AG09309 (cell line): ENCODE measurements around the gene ERAL1.
"Not testable (repeated sequence)": the region's sequence is repeated elsewhere in the genome, so short reads cannot be mapped to it uniquely, and the experiment has no call there.

Experiments used
- DNase-seq: peaks from one replicate; pipeline ENCODE4 v3.0.0-alpha.2; 2010; ENCODE audit warnings: low read depth
- H3K4me3 ChIP-seq: 2 replicates; pipeline ENCODE4 v1.5.1; 2011; ENCODE audit warnings: mild to moderate bottlenecking, low read depth, low read length, moderate library complexity; ENCODE audit not compliant: control insufficient read depth
- CTCF ChIP-seq: IDR thresholded peaks from 2 replicates; pipeline ENCODE4 v1.5.1; 2011; ENCODE audit warnings: mild to moderate bottlenecking, low read depth, low read length, inconsistent platforms; ENCODE audit not compliant: insufficient read depth, control insufficient read depth; ENCODE audit errors: missing control alignments

The ERAL1 gene

DNA sequence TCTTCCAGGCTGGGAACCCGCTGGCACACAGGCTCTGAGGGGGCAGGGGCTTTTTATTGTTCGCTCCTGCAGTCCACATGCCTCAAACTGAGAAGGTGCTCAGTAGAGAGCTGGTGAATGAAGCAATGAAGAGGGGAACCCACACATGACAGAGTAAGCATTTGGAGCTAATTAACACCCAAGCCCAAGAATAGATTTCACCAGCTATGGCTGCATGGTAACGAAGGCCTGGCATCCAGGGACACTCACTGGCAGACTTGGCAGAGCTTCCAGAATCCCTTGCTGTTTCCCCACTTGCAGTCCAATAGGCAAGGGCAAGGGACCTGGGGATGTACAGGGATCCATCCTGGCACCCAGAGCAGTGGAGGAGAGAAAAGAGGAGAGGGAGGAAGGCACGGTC, 30.5 kb downstream of the ERAL1 start:
- H3K4me3 ChIP-seq = no peak overlapping the region
- TF ChIP-seq CTCF = no peak
- no peak for DNase-seq

DNA sequence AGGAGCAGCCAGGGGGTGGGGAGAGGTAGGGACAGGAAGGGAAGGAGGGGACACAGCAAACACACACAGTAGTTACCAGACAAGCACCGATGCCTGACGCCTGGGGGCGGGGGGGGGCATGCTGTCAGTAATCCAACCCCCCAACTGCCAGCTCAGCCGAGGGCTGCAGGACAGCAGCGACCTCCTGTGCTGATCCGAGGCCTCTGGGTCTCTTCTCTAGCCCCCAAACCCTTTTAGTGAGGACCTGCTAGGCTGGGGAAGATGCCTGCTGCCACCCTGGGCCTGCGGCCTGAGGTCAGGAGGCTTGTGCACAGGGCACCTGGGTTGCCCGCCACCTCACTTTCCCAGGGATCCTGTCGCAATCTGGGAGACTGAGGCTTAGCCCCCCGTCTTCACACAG, 31.1 kb downstream of the ERAL1 start:
- H3K4me3 ChIP-seq = no peak overlapping the region
- no peak for TF ChIP-seq CTCF
- DNase-seq = no peak

- TF ChIP-seq CTCF = no peak
- no peak for DNase-seq
- no peak overlapping the region for H3K4me3 ChIP-seq
Measured at GRCh38 chr17:28887871-28888471, 33.2 kb downstream of the ERAL1 start.

DNA sequence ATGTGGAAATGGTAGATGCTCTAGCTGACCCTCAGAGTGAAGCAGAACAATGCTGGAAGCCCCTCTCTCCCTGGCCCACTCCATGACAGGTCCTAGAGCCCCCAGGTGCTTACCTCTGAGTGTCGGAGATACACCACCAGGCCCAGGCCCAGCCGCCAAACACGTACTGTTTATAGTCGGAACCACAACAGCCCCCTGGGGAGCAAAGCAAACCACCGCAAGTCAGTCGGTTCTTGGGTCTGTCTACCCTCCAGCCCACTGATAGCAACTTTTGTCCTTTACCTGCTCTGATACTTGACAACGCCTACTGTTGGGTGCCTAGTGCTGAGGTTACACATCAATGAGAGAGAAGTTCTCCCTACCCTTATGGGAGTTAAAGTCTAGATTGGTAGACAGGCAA, 34.0 kb downstream of the ERAL1 start:
- H3K4me3 ChIP-seq = no peak overlapping the region
- DNase-seq = no peak
- no peak for TF ChIP-seq CTCF

GRCh38 chr17:28889996-28890395, 35.2 kb downstream of the ERAL1 start:
- no peak overlapping the region for H3K4me3 ChIP-seq
- no peak for TF ChIP-seq CTCF
- DNase-seq = no peak

DNA sequence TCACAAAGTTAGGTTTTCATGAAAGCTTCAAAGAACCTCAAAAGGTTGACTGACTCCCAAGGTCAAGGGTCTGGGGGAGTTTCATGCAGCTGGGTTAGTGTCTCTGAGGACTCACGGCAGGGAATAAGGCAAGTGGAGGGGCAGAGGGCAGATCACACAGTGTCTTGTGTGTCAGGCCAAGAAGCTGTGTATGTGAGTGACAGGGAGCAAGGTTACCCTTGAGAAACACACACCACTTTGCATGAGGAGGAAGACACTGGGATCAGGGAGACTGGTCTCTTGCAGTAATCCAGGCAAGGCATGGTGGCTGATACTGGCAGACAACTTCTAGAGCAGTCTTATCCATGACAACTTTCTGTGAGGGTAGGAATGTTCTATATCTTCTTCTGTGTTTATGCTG, 36.4 kb downstream of the ERAL1 start:
- no peak for TF ChIP-seq CTCF
- H3K4me3 ChIP-seq = no peak overlapping the region
- DNase-seq = no peak

- H3K4me3 ChIP-seq = no peak overlapping the region
- DNase-seq = no peak
- no peak for TF ChIP-seq CTCF
Measured at GRCh38 chr17:28892024-28892423, 37.2 kb downstream of the ERAL1 start.

DNA sequence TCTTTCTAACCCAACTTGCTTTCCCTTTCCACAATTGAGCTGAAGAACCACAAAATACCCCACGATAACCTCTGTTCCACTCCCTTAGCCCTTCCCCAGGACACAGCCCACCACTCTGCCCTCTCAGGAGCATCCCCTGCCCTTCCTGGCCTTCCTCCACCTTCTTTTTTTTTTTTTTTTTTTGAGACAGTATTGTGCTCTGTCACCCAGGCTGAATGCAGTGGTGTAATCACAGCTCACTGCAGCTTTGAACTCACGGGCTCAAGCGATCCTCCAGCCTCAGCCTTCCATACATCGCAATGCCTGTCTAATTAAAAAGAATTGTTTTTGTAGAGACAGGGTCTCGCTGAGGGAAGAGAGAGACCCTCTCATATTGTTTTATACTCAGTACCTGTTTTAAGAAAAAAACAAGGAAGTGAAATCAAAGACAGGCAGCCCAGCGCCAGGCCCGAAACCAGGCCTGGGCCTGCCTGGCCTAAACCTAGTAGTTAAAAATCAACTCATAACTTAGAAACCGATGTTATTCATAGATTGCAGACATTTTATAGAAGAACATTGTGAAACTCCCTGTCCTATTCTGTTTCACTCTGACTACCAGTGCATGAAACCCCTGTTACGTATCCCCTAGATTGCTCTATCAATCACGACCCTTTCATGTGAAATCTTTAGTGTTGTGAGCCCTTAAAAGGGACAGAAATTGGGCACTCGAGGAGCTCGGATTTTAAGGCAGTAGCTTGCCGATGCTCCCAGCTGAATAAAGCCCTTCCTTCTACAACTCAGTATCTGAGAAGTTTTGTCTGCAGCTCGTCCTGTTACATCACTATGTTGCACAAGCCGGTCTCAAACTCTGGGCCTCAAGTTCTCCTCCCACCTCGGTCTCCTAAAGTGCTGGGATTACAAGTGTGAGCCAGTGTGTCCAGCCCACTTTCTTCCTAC, 38.7 kb downstream of the ERAL1 start:
- not testable (repeated sequence) for H3K4me3 ChIP-seq, DNase-seq
